ENCODE results near the gene SSPN.

DNA sequence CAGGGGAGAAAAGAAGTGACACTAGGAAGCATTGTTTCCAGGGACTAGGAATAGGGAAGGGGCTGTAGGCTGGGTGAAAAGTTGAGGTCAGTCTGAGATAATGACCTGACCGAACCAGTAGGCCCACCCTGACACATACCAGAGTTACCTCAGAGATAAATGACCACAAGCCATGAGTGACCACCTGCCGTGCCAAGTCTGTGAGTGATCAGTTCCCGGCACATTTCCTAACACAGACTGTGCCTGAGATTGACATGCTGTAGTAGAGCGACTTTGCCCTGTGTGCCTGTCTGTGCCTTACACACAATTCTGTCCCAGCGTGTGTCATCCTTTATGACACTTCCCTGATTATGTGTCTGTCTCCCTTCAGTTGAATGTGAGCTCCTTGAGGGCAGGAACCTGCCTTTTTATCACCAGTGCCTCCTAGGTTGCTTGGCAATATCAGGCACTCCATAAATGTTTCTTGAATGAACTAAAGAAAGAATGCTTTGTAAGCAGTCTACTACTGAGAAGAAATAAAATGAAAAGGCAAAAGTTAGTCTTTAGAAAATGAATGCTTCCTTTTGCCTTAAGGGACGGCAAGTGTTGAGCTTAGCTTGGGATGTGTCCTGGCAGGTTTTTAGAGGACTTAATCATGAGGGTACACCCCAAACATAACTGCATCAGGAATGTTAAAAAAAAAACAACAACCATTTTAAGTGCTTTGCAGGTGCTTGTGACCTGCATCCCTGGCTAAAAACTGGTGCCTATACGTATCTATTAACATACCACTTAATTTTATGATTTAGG is 9.6 kb upstream of the SSPN start:
- TF ChIP-seq EGR1 (IDR thresholded peaks at IDR 0.05; ENCODE audit: low read depth) (no peak), EZH2 (IDR thresholded peaks at IDR 0.05) (no peak), REST (IDR thresholded peaks at IDR 0.05; ENCODE audit: low read depth) (no peak), SIN3A (IDR thresholded peaks at IDR 0.05; ENCODE audit: low read depth) (no peak), ZNF274 (IDR thresholded peaks at IDR 0.05; ENCODE audit: low read depth, low read length) (no peak)
- TF ChIP-seq, protein P1, sequence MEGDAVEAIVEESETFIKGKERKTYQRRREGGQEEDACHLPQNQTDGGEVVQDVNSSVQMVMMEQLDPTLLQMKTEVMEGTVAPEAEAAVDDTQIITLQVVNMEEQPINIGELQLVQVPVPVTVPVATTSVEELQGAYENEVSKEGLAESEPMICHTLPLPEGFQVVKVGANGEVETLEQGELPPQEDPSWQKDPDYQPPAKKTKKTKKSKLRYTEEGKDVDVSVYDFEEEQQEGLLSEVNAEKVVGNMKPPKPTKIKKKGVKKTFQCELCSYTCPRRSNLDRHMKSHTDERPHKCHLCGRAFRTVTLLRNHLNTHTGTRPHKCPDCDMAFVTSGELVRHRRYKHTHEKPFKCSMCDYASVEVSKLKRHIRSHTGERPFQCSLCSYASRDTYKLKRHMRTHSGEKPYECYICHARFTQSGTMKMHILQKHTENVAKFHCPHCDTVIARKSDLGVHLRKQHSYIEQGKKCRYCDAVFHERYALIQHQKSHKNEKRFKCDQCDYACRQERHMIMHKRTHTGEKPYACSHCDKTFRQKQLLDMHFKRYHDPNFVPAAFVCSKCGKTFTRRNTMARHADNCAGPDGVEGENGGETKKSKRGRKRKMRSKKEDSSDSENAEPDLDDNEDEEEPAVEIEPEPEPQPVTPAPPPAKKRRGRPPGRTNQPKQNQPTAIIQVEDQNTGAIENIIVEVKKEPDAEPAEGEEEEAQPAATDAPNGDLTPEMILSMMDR (IDR thresholded peaks at IDR 0.05 in 2 of 3, conservative IDR thresholded peaks at IDR 0.05 in 1 of 3; ENCODE audit: borderline replicate concordance in 1 of 3, insufficient read depth in 1 of 3, low read depth in 2 of 3, low read length in 2 of 3), result no peak

Data from HCT116 (cell line).